AG10803 (cell line): ENCODE results near the gene ATG7.

ENCODE experiments used
- DNase-seq: peaks from one replicate; pipeline ENCODE4 v3.0.0; 2010; ENCODE audit warnings: low read depth
- H3K4me3 ChIP-seq: 2 replicates; pipeline ENCODE4 v1.5.1; 2011; ENCODE audit warnings: mild to moderate bottlenecking, low read length, control low read depth
- CTCF ChIP-seq: conservative IDR thresholded peaks from 2 replicates; pipeline ENCODE4 v1.5.1; 2011; ENCODE audit warnings: mild to moderate bottlenecking, low read length, control low read depth, inconsistent platforms

The ATG7 gene

GRCh38 chr3:11235385-11235784, 36.8 kb upstream of the ATG7 start:
- no peak for DNase-seq
- TF ChIP-seq CTCF = no peak
- no peak overlapping the region for H3K4me3 ChIP-seq

GRCh38 chr3:11236588-11237461, 35.4 kb upstream of the ATG7 start:
- DNase-seq = peak; percentile 80
- peak; percentile 69 for TF ChIP-seq CTCF
- H3K4me3 ChIP-seq = no peak overlapping the region

GRCh38 chr3:11238060-11238459, 34.1 kb upstream of the ATG7 start:
- H3K4me3 ChIP-seq = peak overlapping the region; percentile 13
- peak; percentile 94 for DNase-seq
- TF ChIP-seq CTCF = no peak

- no peak for TF ChIP-seq CTCF
- DNase-seq = peak; percentile 93
Observed at GRCh38 chr3:11238880-11239279, 33.3 kb upstream of the ATG7 start.

GRCh38 chr3:11239796-11240195, 32.4 kb upstream of the ATG7 start:
- no peak for DNase-seq
- TF ChIP-seq CTCF = no peak
- H3K4me3 ChIP-seq = no peak overlapping the region

More at GRCh38 chr3:11238880-11239279, 33.3 kb upstream of the ATG7 start:
- H3K4me3 ChIP-seq = no peak overlapping the region

- no peak for TF ChIP-seq CTCF
- H3K4me3 ChIP-seq = no peak overlapping the region
- no peak for DNase-seq
Observed at GRCh38 chr3:11240496-11240895, 31.7 kb upstream of the ATG7 start.

GRCh38 chr3:11244121-11244677, 28.0 kb upstream of the ATG7 start:
- no peak for TF ChIP-seq CTCF
- DNase-seq = peak; percentile 40

More at GRCh38 chr3:11244121-11244677, 28.0 kb upstream of the ATG7 start:
- no peak overlapping the region for H3K4me3 ChIP-seq
